ENCODE results near the gene PLA2G12A.

Gene PLA2G12A

GRCh38 chr4:109729718-109730618, at the start of gene PLA2G12A:
Gene PLA2G12A, minus strand, starts transcription at chr4:109730070. Its CDS starts 261 bp downstream, at chr4:109729809.
- peak; percentile 77 for DNase-seq

DNA sequence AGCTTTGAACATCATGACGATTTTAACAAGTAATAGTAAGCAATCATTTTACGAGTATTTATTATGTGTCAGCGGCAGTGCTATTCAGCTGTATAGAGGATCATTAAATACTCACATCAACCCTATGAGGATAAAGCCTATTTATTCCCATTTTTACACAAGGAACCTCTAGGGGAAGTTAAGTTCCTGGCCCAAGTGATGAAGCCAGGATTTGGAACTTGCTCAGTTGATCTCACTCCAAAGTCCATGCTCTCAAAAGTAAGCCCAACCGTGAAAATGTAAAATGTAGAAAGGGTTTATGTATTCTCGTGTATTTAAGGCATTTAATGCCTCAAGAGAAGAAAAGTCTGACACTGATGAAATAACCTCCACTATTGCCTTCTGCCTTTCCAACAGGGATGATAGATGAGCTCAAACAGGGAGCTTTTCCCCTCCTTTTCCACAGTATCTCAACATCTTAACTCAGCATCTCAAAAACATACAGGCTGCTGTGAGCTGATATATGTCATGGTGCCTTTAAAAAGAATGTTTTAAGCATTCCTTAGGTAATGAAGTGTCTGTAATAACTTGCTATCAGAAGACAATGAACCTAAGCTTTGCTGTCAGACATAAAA, 35.0 kb upstream of the PLA2G12A start:
- DNase-seq, result no peak

DNA sequence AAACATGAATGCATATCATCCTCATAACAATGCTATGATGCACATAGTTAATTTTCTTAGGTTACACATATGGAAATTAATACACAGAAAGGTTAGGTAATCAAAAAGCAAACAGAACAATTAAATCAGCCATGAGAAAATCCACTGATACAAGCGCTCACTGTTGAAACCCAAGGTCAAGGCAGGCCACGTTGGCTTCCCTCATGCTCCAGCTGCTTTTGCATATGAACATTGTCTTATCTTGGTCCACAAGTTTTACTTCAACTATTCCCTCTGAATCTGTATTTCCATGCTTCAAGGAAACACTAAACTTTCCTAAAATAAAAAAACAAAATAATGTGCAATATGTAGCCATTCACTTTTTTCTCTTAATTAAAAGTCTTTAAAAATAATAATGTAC, 34.5 kb upstream of the PLA2G12A start:
- DNase-seq, result no peak

- DNase-seq, result no peak
Observed at GRCh38 chr4:109760682-109761081, 30.8 kb upstream of the PLA2G12A start.

- no peak for DNase-seq
Observed at GRCh38 chr4:109755656-109756055, 25.8 kb upstream of the PLA2G12A start.

GRCh38 chr4:109754093-109754857, 24.4 kb upstream of the PLA2G12A start:
- no peak for DNase-seq

DNA sequence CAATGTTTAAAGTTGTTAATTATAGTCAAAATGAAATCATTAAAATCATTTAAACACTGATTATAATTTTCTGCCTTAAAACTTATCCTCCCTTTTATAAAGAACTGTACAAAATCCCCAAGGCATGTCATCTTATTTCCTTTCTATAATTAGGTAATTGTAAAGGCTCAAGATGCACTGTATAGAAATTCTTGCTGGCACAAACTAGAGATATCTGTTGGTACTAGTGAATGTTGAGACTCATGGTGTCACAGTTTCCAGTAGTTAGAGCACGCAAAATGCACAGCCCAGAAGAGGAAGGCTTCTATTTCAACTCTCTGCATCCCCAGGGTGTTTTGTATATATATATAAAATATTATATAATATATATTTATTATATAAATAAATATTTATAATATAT, 22.7 kb upstream of the PLA2G12A start:
- no peak for DNase-seq

GRCh38 chr4:109751852-109752251, 22.0 kb upstream of the PLA2G12A start:
- no peak for DNase-seq

DNA sequence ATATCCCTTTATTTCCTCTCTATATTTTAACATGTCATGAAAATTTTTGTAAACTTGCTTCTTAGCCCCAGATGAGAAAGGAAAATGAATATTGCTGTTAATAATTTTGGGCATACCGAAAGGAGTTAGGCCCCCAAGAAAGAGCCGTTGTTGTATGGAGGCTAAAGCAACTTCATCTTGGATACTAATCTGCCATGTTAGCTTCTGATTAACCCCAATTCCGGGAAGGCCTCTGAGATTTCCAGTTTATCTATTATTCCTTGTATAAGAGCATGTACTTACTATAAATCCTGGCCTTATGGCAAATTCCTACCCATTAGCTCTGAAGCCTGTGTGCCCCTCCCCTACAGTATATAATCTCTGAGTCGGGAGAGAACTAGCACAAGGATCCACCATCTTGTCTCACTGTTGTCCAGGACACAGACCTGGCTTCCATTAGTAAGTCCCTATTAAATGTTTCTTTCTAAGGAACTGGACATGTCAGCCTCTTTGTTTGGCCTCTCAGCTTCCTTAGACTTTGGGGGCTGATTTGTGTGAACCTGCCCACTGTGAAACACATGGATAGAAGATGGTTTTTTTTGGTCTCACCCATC, 20.9 kb upstream of the PLA2G12A start:
- no peak for DNase-seq

DNA sequence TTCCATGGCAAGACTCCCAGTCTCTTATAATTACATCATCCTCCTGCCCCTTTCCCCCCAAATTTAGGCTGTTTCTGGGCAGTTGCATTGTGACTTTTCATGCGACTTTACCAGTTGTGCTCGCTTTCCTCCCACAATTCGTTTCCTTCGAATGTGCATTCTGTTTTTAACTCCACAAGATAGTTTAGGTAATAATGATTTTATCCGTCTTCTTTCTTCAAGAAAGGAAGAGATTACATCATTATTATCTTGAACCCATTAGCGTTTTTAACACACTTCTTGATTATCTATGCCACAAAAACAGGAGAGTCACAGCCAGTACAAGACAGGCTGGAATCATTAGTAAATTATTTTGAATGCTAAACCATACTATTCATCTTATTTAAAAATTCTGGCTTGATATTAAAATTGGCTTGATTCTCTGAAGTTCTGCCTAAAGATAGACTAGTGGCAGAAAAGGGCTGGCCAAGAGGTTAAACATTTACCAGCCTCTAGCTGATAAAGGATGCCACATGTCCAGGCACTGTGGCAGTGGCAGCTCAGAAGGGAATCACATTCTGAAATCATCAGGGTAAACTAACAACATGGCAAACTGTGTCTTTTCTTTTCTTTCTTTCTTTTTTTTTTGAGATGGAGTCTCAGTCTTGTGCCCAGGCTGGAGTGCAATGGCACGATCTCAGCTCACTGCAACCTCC, 19.7 kb upstream of the PLA2G12A start:
- DNase-seq, result no peak

GRCh38 chr4:109748114-109748513, 18.2 kb upstream of the PLA2G12A start:
- DNase-seq, result no peak

DNA sequence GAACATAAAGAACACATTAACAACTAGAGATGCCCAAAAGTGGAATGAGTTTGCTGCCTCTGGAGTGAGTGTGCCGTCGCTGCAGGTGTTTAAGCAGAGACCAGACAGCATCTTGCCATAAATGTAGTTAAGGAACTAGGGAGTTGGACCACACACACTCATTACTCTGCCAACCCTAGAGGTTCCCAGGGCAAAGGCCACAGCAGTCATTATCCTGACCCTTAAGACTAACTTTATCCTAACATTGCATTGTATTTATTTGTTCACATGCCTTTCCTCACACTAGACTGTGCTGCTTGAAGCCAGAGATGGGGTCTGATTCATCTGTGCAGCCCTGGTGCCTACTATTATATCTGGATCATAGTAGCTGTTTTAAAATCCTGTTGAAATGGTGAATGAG, 16.9 kb upstream of the PLA2G12A start:
- no peak for DNase-seq

DNA sequence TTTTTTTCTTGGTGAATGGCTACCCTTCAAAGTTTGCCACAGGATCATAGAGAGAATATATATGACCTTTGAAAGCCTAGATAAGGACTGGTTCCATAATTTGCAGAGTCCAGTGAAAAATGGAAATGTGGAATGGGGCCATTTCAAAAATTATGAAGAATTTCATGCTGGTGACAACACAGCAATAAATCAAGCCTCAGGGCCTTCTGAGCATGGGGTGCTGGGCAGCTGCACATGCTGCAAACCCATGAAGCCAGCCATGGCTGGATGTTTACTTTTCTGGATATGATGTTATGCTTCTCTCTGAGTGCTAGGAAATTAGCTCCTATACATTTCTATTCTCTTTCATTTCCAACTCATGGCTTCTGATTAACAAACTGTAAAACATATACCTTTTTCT, 16.0 kb upstream of the PLA2G12A start:
- DNase-seq, result no peak

- no peak for DNase-seq
Observed at GRCh38 chr4:109739547-109739946, 9.7 kb upstream of the PLA2G12A start.

GRCh38 chr4:109738104-109738872, 8.4 kb upstream of the PLA2G12A start:
- no peak for DNase-seq

GRCh38 chr4:109735566-109736365, 5.9 kb upstream of the PLA2G12A start:
- no peak for DNase-seq

DNA sequence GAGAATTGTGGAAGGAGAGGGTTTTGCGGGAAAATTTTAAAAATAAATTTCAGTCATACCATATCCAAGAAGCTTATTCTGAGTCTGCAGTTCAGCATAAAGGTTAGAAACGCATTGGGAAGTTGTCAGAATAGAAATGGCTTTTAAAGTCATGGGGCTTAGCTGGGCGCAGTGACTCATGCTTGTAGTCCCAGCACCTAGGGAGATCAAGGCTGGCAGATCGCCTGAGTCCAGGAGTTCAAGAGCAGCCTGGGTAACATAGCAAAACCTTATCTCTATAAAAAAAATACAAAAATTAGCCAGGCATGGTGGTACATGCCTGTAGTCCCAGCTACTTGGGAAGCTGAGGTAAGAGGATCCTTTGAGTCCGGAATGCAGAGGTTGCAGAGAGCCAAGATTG, 3.9 kb upstream of the PLA2G12A start:
- no peak for DNase-seq

DNA sequence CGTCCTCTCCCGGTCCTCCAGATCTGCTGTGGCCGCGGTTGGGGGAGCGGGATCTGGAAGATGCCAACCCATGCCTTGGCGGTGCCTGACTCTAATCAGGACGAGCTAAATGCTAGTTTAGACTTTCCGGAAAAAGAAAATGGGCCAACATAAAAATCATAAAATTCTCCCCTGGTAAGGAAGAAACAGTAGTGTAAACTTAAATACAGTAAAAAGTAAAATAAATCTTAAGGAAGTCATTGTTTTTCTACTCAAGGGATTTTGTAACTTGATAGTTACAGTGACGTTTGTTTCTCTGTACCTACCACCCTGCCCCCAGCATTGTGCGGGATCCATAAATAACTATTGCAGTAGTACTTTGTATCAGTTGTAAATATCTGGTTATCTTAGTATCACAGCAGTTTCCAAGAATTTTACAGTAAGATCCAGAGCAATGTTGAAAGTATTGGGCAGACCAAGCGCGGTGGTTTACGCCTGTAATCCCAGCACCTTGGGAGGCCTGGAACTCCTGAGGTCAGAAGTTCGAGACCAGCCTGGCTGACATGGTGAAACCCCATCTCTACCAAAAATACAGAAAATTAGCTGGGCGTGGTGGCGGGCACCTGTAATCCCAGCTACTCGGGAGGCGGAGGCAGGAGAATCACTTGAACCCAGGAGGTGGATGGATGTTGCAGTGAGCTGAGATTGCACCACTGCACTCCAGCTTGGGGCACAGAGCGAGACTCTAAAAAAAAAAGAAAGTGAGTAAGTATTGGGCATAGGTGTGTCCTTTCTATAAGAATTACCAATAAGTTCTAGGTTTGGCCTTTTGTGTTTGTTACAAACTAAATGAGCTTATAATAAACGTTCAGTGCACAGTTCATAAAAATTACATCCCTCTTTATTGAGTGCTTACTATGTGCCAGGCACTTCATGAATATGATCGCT, 1.0 kb upstream of the PLA2G12A start:
- DNase-seq, result no peak

- peak; percentile 37 for DNase-seq
Observed at GRCh38 chr4:109729117-109729717, 653 bp downstream of the PLA2G12A start.

All from activated CD4-positive, alpha-beta T cell treated with anti-CD3 and anti-CD28 coated beads for 48 hours (primary cell).